ENCODE results near the gene MLST8. TPM values are rescaled to one million over a fixed set of nuclear protein-coding genes. Genes with fewer than 3 reads are reported as not detected.

Gene MLST8
- polyA plus RNA-seq, 1 experiment = 62.7 TPM

- DNase-seq (ENCODE audit: low read depth) = no peak
- TF ChIP-seq CTCF (IDR thresholded peaks at IDR 0.05; ENCODE audit: insufficient read depth, low read depth, low read length) = no peak
- Histone ChIP-seq H3K4me3 (ENCODE audit: low read depth, low read length) (no peak overlapping the region), H3K36me3 (ENCODE audit: control insufficient read depth, insufficient read depth, low read length) (peaks cover 1% of the 10 kb centered on the region), H3K27me3 (ENCODE audit: control insufficient read depth, insufficient read depth, low read length) (no peaks in the 10 kb centered on the region)
- ChIA-PET CTCF (interaction anchor here (1.1 kb wide), 1 partner anchor 156 kb away, joined by 4 read pairs; no protein-coding TSS in a partner anchor), POLR2A (no interaction called here)
Measured at GRCh38 chr16:2181952-2182351, 23.3 kb upstream of the MLST8 start.

- H3K27me3 ChIP-seq (ENCODE audit: control insufficient read depth, insufficient read depth, low read length) = no peaks in the 10 kb centered on the region
- no peak for DNase-seq (ENCODE audit: low read depth)
- TF ChIP-seq CTCF (IDR thresholded peaks at IDR 0.05; ENCODE audit: insufficient read depth, low read depth, low read length) = no peak
- no peaks in the 10 kb centered on the region for H3K36me3 ChIP-seq (ENCODE audit: control insufficient read depth, insufficient read depth, low read length)
- ChIA-PET CTCF (no interaction called here), POLR2A (no interaction called here)
- no peak overlapping the region for H3K4me3 ChIP-seq (ENCODE audit: low read depth, low read length)
Measured at GRCh38 chr16:2183671-2184070, 21.6 kb upstream of the MLST8 start.

GRCh38 chr16:2184346-2184745, 20.9 kb upstream of the MLST8 start:
- ChIA-PET CTCF (no interaction called here), POLR2A (no interaction called here)
- TF ChIP-seq CTCF (IDR thresholded peaks at IDR 0.05; ENCODE audit: insufficient read depth, low read depth, low read length) = no peak
- Histone ChIP-seq H3K36me3 (ENCODE audit: control insufficient read depth, insufficient read depth, low read length) (no peaks in the 10 kb centered on the region), H3K4me3 (ENCODE audit: low read depth, low read length) (no peak overlapping the region), H3K27me3 (ENCODE audit: control insufficient read depth, insufficient read depth, low read length) (no peaks in the 10 kb centered on the region)
- DNase-seq (ENCODE audit: low read depth) = no peak

GRCh38 chr16:2184962-2185361, 20.3 kb upstream of the MLST8 start:
- H3K36me3 ChIP-seq (ENCODE audit: control insufficient read depth, insufficient read depth, low read length) = no peaks in the 10 kb centered on the region
- no peak overlapping the region for H3K4me3 ChIP-seq (ENCODE audit: low read depth, low read length)
- DNase-seq (ENCODE audit: low read depth) = no peak
- ChIA-PET POLR2A (no interaction called here), CTCF (no interaction called here)
- TF ChIP-seq CTCF (IDR thresholded peaks at IDR 0.05; ENCODE audit: insufficient read depth, low read depth, low read length) = no peak
- no peaks in the 10 kb centered on the region for H3K27me3 ChIP-seq (ENCODE audit: control insufficient read depth, insufficient read depth, low read length)

- H3K36me3 ChIP-seq (ENCODE audit: control insufficient read depth, insufficient read depth, low read length) = no peaks in the 10 kb centered on the region
- TF ChIP-seq CTCF (IDR thresholded peaks at IDR 0.05; ENCODE audit: insufficient read depth, low read depth, low read length) = no peak
- H3K27me3 ChIP-seq (ENCODE audit: control insufficient read depth, insufficient read depth, low read length) = no peaks in the 10 kb centered on the region
- no peak overlapping the region for H3K4me3 ChIP-seq (ENCODE audit: low read depth, low read length)
- DNase-seq (ENCODE audit: low read depth) = no peak
- ChIA-PET POLR2A (no interaction called here), CTCF (no interaction called here)
Measured at GRCh38 chr16:2186064-2186463, 19.2 kb upstream of the MLST8 start.
